GM18907 (cell line): ENCODE results near the gene FASTKD1.
"Not testable (repeated sequence)": the region's sequence is repeated elsewhere in the genome, so short reads cannot be mapped to it uniquely, and the experiment has no call there.

ENCODE experiments used
- ATAC-seq: cut with Tn5 transposase; IDR thresholded peaks from one replicate; pipeline ENCODE4 v1.9.1; 2021; ENCODE audit warnings: mild to moderate bottlenecking, moderate library complexity; ENCODE audit not compliant: unreplicated experiment

The FASTKD1 gene

DNA sequence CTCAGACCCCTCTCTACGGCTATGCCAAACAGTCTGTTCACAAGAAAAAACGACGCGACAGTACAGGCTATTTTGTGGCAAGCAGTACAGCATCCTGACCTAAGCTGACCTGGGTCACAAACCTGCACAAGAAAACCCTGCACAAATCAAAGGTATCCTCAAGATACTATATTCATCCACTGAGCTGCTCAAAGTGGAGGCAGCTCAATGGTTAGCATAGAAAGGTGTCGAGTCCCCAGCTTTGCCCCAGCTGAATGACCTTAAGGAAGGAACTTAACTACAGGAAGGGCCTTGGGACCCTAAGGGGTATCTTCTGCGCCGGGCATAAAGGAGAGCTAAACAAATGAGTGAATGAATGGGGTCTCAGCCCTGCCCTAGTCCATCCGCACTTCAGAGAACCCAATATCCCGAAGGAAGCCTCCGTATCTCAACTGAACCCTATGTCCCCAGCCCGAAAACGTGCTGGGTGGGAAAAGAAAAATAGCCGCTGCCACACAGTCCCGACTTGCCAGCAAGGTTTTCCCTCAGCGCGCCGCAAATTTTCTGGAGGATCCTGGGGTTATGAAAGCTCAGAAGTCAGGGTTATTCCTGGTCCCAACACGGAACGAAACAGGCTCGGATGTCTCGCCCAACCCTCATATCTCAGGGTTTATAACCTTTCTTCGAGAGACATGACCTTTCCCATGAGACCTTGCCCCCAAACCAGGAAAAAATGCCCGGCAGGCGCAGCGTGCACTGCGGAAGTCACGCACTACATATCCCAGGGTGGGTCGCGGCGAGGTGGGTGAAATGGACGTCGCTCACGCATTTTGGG lies at the start of gene FASTKD1:
TSS of gene FASTKD1 (minus strand) at position 706 of the 814 bp plus-strand sequence. CDS start 1,836 bp downstream, outside the sequence.
- ATAC-seq = peak; percentile 99

- ATAC-seq = no peak
Observed at GRCh38 chr2:169623235-169623634, 49.6 kb upstream of the FASTKD1 start.

- no peak for ATAC-seq
Observed at GRCh38 chr2:169620509-169620908, 46.8 kb upstream of the FASTKD1 start.

DNA sequence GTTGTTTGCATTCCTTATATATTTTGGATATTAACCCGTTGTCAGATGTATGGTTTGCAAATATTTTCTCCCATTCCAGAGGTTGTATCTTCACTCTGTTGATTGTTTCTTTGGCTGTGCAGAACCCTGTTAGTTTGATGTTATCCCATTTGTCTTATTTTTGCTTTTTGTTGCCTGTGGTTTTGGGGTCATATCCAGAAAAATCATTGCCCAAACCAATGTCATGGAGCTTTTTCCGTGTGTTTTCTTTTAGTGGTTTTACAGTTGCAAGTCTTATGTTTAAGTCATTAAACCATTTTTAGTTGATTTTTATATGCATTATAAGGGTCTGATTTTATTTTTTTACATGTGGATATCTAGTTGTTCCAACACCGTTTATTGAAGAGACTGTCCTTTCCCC lies 46.3 kb upstream of the FASTKD1 start:
- ATAC-seq = no peak

- not testable (repeated sequence) for ATAC-seq
Observed at GRCh38 chr2:169615982-169616381, 42.3 kb upstream of the FASTKD1 start.

DNA sequence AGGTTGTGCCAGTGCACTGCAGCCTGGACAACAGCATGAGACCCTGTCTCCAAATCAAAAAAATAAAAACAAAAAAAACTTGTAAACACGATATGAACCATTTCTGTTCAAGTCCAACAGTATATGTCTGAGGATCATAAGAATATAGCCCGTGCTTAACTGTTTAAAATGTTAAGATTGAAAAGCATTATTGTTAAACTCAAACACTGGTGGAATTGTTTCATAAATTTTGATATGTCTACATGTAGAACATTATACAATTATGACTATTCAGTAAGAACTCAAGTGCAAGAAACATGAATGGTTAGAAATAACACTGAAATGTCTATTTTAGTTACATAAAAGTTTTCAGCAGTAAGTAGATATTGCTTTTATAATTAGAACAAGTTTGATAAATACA lies 40.2 kb upstream of the FASTKD1 start:
- no peak for ATAC-seq

GRCh38 chr2:169609264-169609663 lies 35.6 kb upstream of the FASTKD1 start:
- no peak for ATAC-seq

DNA sequence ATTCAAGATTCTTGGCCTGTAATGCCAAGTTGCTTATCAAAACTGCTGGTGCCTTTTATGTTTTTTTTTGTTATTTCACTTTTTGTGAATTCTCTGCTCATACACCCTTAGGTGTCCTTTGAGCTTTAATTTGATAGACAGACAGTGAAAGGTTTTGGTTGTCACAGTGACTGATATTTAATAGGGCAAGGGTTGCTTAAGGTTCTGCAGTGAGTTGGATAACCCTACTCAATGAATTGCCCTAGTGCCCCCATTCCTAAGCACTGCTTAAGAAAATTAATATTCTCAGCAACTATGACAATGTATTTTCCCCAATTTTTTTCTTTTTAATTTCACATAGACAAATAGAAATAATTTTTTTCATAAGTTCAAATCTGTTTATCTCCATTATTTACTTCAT lies 25.9 kb upstream of the FASTKD1 start:
- ATAC-seq = no peak

DNA sequence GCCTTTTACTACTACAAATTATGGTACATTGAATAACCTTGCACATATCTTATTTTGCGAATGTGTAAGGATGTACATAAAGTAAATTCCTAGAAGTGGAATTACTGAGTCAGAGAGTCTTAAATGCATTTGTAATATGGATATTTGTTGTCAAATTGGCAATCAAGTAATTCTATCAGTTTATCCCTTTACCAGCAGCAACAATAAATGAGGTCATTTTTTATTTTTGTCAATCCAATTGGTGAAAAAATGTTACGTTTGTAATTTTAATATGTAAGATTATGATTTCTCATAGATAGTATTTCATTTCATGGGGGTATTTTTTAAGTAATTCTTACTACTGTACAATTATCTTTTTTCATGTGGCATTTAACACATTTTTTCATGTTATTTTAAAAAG lies 25.3 kb upstream of the FASTKD1 start:
- no peak for ATAC-seq

DNA sequence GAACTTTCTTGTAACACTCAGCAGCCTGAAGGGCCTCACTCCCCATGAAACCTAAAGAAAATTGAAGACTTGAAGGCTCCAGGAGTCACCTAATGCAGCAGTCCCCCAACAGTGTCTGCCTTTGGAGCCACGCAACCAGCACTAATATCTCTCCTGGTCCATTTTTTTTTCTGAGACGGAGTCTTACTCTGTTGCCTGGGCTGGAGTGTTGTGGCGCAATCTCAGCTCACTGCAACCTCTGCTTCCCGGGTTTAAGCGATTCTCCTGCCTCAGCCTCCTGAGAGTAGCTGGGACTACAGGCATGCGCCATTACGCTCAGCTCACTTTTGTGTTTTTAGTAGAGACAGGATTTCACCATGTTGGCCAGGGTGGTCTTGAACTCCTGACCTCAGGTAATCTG lies 22.9 kb upstream of the FASTKD1 start:
- not testable (repeated sequence) for ATAC-seq

DNA sequence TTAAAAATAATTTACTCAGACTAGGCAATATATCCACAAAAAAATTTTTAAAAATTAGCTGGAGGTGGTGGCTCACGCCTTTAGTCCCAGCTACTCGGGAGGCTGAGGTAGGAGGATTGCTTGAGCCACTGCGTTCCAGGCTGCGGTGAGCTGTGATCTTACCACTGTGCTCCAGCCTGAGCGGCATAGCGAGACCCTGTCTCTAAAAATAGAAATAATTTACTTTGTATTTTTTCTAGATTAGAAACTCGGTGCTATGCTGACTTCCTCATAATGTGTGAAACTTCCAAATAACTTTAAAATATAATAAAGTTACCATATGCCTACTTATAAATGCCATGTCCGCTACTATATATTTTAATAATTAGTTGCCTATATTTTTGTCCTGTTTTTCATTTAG lies 17.1 kb upstream of the FASTKD1 start:
- ATAC-seq = no peak

GRCh38 chr2:169585673-169586072 lies 12.0 kb upstream of the FASTKD1 start:
- ATAC-seq = no peak

GRCh38 chr2:169584005-169584877 lies 10.6 kb upstream of the FASTKD1 start, which contains the start of gene PPIG:
TSS of gene PPIG (plus strand) at chr2:169584351. CDS start at chr2:169604042, 19,691 bp downstream.
- peak; percentile 93 for ATAC-seq

- ATAC-seq = no peak
Observed at GRCh38 chr2:169583518-169583917, 9.9 kb upstream of the FASTKD1 start.

DNA sequence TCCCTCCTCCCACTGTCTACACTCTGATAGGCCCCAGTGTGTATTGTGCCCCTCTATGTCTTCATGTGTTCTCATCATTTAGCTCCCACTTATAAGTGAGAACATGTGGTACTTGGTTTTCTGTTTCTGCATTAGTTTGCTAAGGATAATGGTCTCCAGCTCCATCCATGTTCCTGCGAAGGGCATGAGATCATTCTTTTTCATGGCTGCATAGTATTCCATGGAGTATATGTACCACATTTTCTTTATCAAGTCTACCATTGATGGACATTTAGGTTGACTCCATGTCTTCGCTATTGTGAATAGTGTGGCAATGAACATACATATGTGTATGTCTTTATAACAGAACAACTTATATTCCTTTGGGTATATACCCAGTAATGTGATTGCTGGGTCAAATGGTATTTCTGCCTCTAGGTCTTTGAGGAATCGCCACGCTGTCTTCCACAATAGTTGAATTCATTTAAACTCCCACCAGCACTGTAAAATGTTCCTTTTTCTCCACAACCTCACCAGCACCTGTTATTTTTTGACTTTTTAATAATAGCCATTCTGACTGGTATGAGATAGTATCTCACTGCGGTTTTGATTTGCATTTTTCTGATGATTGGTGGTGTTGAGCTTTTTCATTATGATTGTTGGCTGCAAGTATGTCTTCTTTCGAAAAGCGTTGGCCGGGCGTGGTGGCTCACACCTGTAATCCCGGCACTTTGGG lies 9.0 kb upstream of the FASTKD1 start:
- not testable (repeated sequence) for ATAC-seq

DNA sequence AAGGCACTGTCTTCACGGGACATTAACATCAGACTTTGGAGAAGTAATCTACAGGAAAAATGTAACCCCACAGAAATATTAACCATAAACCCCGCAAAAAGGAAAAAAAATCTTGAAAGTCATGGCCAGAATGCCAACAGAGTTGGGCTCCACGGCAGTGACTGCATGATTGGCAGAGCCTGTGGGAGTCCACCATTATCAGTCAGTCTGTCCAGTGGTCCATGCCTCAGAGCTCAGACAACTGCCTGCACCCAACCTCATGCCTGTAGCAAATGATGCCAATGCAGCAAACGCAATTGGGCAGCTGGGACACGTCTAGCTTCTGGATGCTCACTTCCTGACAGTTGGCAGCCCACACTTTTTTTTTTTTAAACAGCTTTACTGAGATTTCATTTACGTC lies 5.4 kb upstream of the FASTKD1 start:
- ATAC-seq = no peak

DNA sequence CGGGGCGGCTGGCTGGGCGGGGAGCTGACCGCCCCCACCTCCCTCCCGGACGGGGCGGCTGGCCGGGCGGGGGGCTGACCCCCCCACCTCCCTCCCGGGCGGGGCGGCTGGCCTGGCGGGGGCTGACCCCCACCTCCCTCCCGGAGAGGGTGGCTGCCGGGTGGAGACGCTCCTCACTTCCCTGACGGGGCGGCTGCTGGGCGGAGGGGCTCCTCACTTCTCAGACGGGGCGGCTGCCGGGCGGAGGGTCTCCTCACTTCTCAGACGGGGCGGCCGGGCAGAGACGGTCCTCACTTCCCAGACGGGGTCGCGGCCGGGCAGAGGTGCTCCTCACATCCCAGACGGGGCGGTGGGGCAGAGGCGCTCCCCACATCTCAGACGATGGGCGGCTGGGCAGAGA lies 1.6 kb upstream of the FASTKD1 start:
- not testable (repeated sequence) for ATAC-seq

DNA sequence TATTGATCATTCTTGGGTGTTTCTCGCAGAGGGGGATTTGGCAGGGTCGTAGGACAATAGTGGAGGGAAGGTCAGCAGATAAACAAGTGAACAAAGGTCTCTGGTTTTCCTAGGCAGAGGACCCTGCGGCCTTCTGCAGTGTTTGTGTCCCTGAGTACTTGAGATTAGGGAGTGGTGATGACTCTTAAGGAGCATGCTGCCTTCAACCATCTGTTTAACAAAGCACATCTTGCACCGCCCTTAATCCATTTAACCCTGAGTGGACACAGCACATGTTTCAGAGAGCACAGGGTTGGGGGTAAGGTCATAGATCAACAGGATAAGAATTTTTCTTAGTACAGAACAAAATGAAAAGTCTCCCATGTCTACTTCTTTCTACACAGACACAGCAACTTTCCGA lies 874 bp upstream of the FASTKD1 start:
- ATAC-seq = not testable (repeated sequence)

GRCh38 chr2:169573974-169574299 lies 272 bp upstream of the FASTKD1 start:
- ATAC-seq = no peak

DNA sequence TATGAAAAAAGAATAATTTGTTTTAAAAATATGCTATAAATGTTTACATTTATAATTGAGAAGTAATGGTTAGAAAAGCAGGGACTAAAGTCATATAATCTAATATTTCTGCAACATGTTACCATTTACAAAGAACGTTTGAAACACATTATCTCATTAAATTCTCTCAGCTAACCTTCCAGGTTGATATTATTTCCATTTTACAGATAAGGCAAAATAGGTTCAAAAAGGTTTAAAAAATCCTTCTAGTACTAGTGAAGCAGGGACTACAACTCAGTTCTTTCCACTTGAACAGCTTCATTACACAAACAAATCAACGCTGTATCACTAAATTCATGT lies 875 bp downstream of the FASTKD1 start:
- ATAC-seq = no peak

DNA sequence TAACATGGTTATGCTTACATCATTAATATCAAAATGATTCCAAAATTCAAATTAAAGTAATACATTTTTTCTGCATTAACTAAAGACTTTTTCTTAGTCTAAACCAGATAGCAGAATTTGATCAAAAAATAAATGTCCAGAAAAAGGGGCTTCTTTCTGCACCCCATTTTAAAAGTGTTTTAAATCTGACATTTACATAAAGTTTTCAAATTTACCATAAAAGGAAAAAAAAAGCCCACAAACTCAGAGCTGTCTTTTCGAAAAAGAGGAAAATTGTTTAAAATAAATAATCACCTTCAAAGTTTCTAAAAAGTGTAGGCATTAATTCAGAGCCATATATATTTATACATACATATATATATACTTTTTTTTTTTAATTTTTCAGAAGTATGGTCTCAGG lies 1.5 kb downstream of the FASTKD1 start:
- ATAC-seq = no peak
